SK-N-SH (cell line): ENCODE measurements around the gene SPOCK1. TPM values are rescaled to one million over a fixed set of nuclear protein-coding genes. Genes with fewer than 3 reads are reported as not detected.

Experiments
- CTCF ChIA-PET: fragments of 300-600, 350-600 bp; formaldehyde crosslinking; extraction: SDS; loops from one replicate; lab custom pipeline; 2021; lab: Yijun Ruan, JAX
- POLR2A ChIA-PET: fragments of 350-600 bp; sonication (Branson Sonifier 250); formaldehyde crosslinking; extraction: SDS; loops from one replicate; lab custom pipeline; 2020; ENCODE audit warnings: antibody characterized with exemption, inconsistent platforms; lab: Yijun Ruan, JAX
- DNase-seq: peaks from one replicate; pipeline ENCODE4 v3.0.0; 2012
- H2AFZ ChIP-seq: fragments of 200-600 bp; sonication (generic); 2 replicates; pipeline ENCODE4 v1.8.1; 2016; ENCODE audit warnings: antibody characterized with exemption, mild to moderate bottlenecking, low read depth
- H3F3A ChIP-seq: fragments of 200-600 bp; sonication (generic); replicated peaks from 2 replicates; pipeline ENCODE3; 2016; ENCODE audit warnings: antibody characterized with exemption, mild to moderate bottlenecking; ENCODE audit not compliant: insufficient read depth
- H3K27ac ChIP-seq, 2 experiments: fragments of 200-500 bp in 1 of 2; fragments of 200-600 bp in 1 of 2; sonication (Bioruptor generic) in 1 of 2; sonication (generic), shearing (Covaris generic) in 1 of 2; 2 replicates each; pipeline versions ENCODE4 v1.5.1 to v1.6.1; 2014 to 2016; ENCODE audit warnings: low read depth in 2 of 2, inconsistent platforms in 1 of 2, low read length in 1 of 2, mild to moderate bottlenecking in 1 of 2, mixed read lengths in 1 of 2
- H3K27me3 ChIP-seq: fragments of 200-600 bp; sonication (generic), shearing (Covaris generic); 2 replicates; pipeline ENCODE4 v1.6.1; 2016; ENCODE audit warnings: mixed run types; ENCODE audit not compliant: insufficient read depth
- H3K36me3 ChIP-seq, 2 experiments: fragments of 200-500 bp in 1 of 2; fragments of 200-600 bp in 1 of 2; sonication (Bioruptor generic) in 1 of 2; sonication (generic) in 1 of 2; replicated peaks in 1 of 2; 2 replicates each; pipeline versions ENCODE3 to v1.5.1; 2014 to 2016; ENCODE audit warnings: low read length in 1 of 2, mild to moderate bottlenecking in 1 of 2; ENCODE audit not compliant: insufficient read depth in 2 of 2, control insufficient read depth in 1 of 2
- H3K4me1 ChIP-seq, 2 experiments: fragments of 200-500 bp in 1 of 2; fragments of 200-600 bp in 1 of 2; sonication (Bioruptor generic) in 1 of 2; sonication (generic), shearing (Covaris generic) in 1 of 2; 2 replicates each; pipeline versions ENCODE4 v1.5.1 to v1.6.1; 2014 to 2016; ENCODE audit warnings: low read depth in 1 of 2, low read length in 1 of 2, mixed run types in 1 of 2; ENCODE audit not compliant: insufficient read depth in 2 of 2, control insufficient read depth in 1 of 2
- H3K4me2 ChIP-seq: fragments of 200-600 bp; sonication (generic), shearing (Covaris generic); 2 replicates; pipeline ENCODE4 v1.6.1; 2017; ENCODE audit warnings: mixed run types
- H3K4me3 ChIP-seq, 2 experiments: fragments of 200-500 bp in 1 of 2; fragments of 200-600 bp in 1 of 2; sonication (Bioruptor generic) in 1 of 2; sonication (generic), shearing (Covaris generic) in 1 of 2; 2 replicates each; pipeline versions ENCODE4 v1.5.1 to v1.8.1; 2014 to 2016; ENCODE audit warnings: low read depth in 2 of 2, inconsistent platforms in 1 of 2, low read length in 1 of 2, mild to moderate bottlenecking in 1 of 2, mixed read lengths in 1 of 2, moderate library complexity in 1 of 2
- H3K79me2 ChIP-seq: fragments of 200-600 bp; sonication (generic); 2 replicates; pipeline ENCODE4 v1.8.1; 2017; ENCODE audit warnings: mild to moderate bottlenecking; ENCODE audit not compliant: insufficient read depth
- H3K9ac ChIP-seq: fragments of 200-600 bp; sonication (generic); 2 replicates; pipeline ENCODE4 v1.6.1; 2017; ENCODE audit warnings: mixed run types
- H3K9me2 ChIP-seq: fragments of 200-600 bp; sonication (generic); 2 replicates; pipeline ENCODE4 v1.6.1; 2017; ENCODE audit warnings: mixed run types
- H3K9me3 ChIP-seq: fragments of 200-600 bp; sonication (generic); 2 replicates; pipeline ENCODE4 v1.6.1; 2017; ENCODE audit warnings: mixed run types, mild to moderate bottlenecking, moderate library complexity
- H4K20me1 ChIP-seq: fragments of 200-600 bp; sonication (generic); 2 replicates; pipeline ENCODE4 v1.6.1; 2017; ENCODE audit warnings: mild to moderate bottlenecking, mixed run types; ENCODE audit not compliant: insufficient read depth
- CTCF ChIP-seq: fragments of 200-600 bp; sonication (generic); IDR thresholded peaks from 2 replicates; pipeline ENCODE4 v1.6.1; 2017; ENCODE audit warnings: antibody characterized with exemption, mild to moderate bottlenecking, moderate library complexity
- ELF1 ChIP-seq: IDR thresholded peaks from 2 replicates; pipeline ENCODE4 v1.4.0; 2012
- EZH2phosphoT487 ChIP-seq: fragments of 200-600 bp; sonication (generic); IDR thresholded peaks from 2 replicates; pipeline ENCODE4 v1.6.1; 2017; ENCODE audit warnings: low read depth, mixed run types, mild to moderate bottlenecking, antibody characterized with exemption, moderate library complexity, borderline replicate concordance
- FOXJ3 ChIP-seq: sonication (generic); formaldehyde crosslinking; IDR thresholded peaks from 2 replicates; pipeline ENCODE4 v1.5.1; 2020; ENCODE audit warnings: mild to moderate bottlenecking, missing genetic modification reagents
- MEF2A ChIP-seq: IDR thresholded peaks from 2 replicates; pipeline ENCODE4 v1.4.0; 2012; ENCODE audit warnings: low read depth, borderline replicate concordance
- RAD21 ChIP-seq: IDR thresholded peaks from 2 replicates; pipeline ENCODE4 v1.6.1; 2012; ENCODE audit warnings: mild to moderate bottlenecking, low read length
- RCOR1 ChIP-seq: fragments of 150-350 bp; IDR thresholded peaks from 2 replicates; pipeline ENCODE4 v1.6.1; 2017; ENCODE audit warnings: antibody characterized with exemption, low read length
- RFX5 ChIP-seq: IDR thresholded peaks from 2 replicates; pipeline ENCODE4 v1.6.1; 2012; ENCODE audit warnings: mild to moderate bottlenecking, improper control_type of control experiment, low read length
- RXRA ChIP-seq: IDR thresholded peaks from 2 replicates; pipeline ENCODE4 v1.4.0; 2012; ENCODE audit warnings: low read depth, mild to moderate bottlenecking, borderline replicate concordance
- SMC3 ChIP-seq: IDR thresholded peaks from 2 replicates; pipeline ENCODE4 v1.6.1; 2012; ENCODE audit warnings: low read depth, low read length, improper control_type of control experiment
- TEAD4 ChIP-seq: IDR thresholded peaks from 2 replicates; pipeline ENCODE4 v1.4.0; 2012; ENCODE audit warnings: mild to moderate bottlenecking, borderline replicate concordance; ENCODE audit not compliant: insufficient read depth
- WGBS: methylation state at CpG from one replicate; pipeline ENCODE4 v1.1.6; 2017; ENCODE audit warnings: low lambda C conversion rate; 5-methylcytosine and 5-hydroxymethylcytosine counted together
- polyA plus RNA-seq, 3 experiments: library from polyadenylated mRNA; depleted of rRNA; stranded (reverse); fragments of >200 nt; gene quantifications; 2 replicates each; pipeline ENCODE4 v1.2.3, GENCODE V29; 2012
- TF ChIP-seq, protein P1 (sequence below): IDR thresholded peaks from 2 replicates; pipeline ENCODE4 v1.4.0; 2012; ENCODE audit warnings: low read depth, borderline replicate concordance

The SPOCK1 gene
- polyA plus RNA-seq, 1 of the 3 experiments (the other 2 are of a cell fraction), result 11.3 TPM

GRCh38 chr5:137221943-137222342 is 277.2 kb downstream of the SPOCK1 start:
- no peak overlapping the region for H2AFZ ChIP-seq
- no peaks in the 10 kb centered on the region for H3K9me3 ChIP-seq
- peak overlapping the region in 1 of 2 experiments; percentile 36; a peak in 2 of 4 replicates for H3K27ac ChIP-seq
- 33% methylated on average over 3 of the region's 3 CpGs for WGBS
- H4K20me1 ChIP-seq, result peaks cover 8% of the 10 kb centered on the region; the same call in 1 of the 2 replicates
- H3K36me3 ChIP-seq, result no peaks in the 10 kb centered on the region
- DNase-seq, result peak; percentile 15
- peaks cover 5% of the 10 kb centered on the region for H3F3A ChIP-seq
- H3K4me1 ChIP-seq, result peaks cover 3 to 11% of the 10 kb centered on the region in 2 experiments; a peak in 3 of 4 replicates
- no peaks in the 10 kb centered on the region for H3K9me2 ChIP-seq
- POLR2A ChIA-PET, result no interaction called here
- H3K27me3 ChIP-seq, result no peaks in the 10 kb centered on the region
- CTCF ChIA-PET, result no interaction called here
- H3K9ac ChIP-seq, result no peak overlapping the region
- H3K4me3 ChIP-seq, result no peak overlapping the region
- H3K79me2 ChIP-seq, result peaks cover 2% of the 10 kb centered on the region; the same call in 1 of the 2 replicates
- H3K4me2 ChIP-seq, result no peak overlapping the region
- TF ChIP-seq, protein P1, sequence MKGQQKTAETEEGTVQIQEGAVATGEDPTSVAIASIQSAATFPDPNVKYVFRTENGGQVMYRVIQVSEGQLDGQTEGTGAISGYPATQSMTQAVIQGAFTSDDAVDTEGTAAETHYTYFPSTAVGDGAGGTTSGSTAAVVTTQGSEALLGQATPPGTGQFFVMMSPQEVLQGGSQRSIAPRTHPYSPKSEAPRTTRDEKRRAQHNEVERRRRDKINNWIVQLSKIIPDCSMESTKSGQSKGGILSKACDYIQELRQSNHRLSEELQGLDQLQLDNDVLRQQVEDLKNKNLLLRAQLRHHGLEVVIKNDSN, result no peak
- TF ChIP-seq RFX5 (no peak), RAD21 (no peak), FOXJ3 (CRISPR knock-in tag) (no peak), ELF1 (no peak), TEAD4 (no peak), MEF2A (no peak), CTCF (no peak)

- Histone ChIP-seq H3K9ac (no peak overlapping the region), H3K27ac (no peak overlapping the region), H3K36me3 (no peaks in the 10 kb centered on the region), H2AFZ (no peak overlapping the region), H3K27me3 (no peaks in the 10 kb centered on the region), H3K9me3 (no peaks in the 10 kb centered on the region), H3K79me2 (peaks cover 2% of the 10 kb centered on the region; the same call in 1 of the 2 replicates), H3K4me3 (no peak overlapping the region), H3F3A (peaks cover 5% of the 10 kb centered on the region), H3K9me2 (no peaks in the 10 kb centered on the region), H3K4me2 (no peak overlapping the region), H4K20me1 (peaks cover 8% of the 10 kb centered on the region; the same call in 1 of the 2 replicates), H3K4me1 (peaks cover 3 to 11% of the 10 kb centered on the region in 2 experiments; a peak in 3 of 4 replicates)
- ChIA-PET CTCF (no interaction called here), POLR2A (no interaction called here)
- TF ChIP-seq CTCF, result peak; percentile 72
- TF ChIP-seq SMC3, result peak; percentile 55; the same call in 1 of the 2 replicates
- TF ChIP-seq RXRA, result no peak
- no peak for TF ChIP-seq EZH2phosphoT487
- peak; percentile 75 for TF ChIP-seq RAD21
- TF ChIP-seq RCOR1, result 0 out of 2 replicates have a peak, but pooled peaks have one; percentile 21
- WGBS, result 34% methylated on average over 3 of the region's 3 CpGs
- DNase-seq, result peak; percentile 42
These were observed 278.6 kb downstream of the SPOCK1 start for GRCh38 chr5:137220523-137220927.
